ENCODE data around the gene JUN.

The JUN gene

GRCh38 chr1:58746182-58746581 is 37.7 kb downstream of the JUN start:
- no peak for FAIRE-seq
- no peak for TF ChIP-seq CTCF (IDR thresholded peaks at IDR 0.05; ENCODE audit: insufficient read depth, missing control alignments)

GRCh38 chr1:58745666-58746065 is 38.2 kb downstream of the JUN start:
- TF ChIP-seq CTCF (IDR thresholded peaks at IDR 0.05; ENCODE audit: insufficient read depth, missing control alignments) = no peak
- DNase-seq (ENCODE audit: insufficient read length, low spot score) = no peak
- FAIRE-seq = no peak

More at GRCh38 chr1:58746182-58746581, 37.7 kb downstream of the JUN start:
- no peak for DNase-seq (ENCODE audit: insufficient read length, low spot score)

- no peak for TF ChIP-seq CTCF (IDR thresholded peaks at IDR 0.05; ENCODE audit: insufficient read depth, missing control alignments)
- DNase-seq (ENCODE audit: insufficient read length, low spot score) = no peak
- FAIRE-seq = no peak
Observed at GRCh38 chr1:58745117-58745516, 38.7 kb downstream of the JUN start.

GRCh38 chr1:58741678-58742553 is 41.9 kb downstream of the JUN start:
- FAIRE-seq = no peak
- no peak for DNase-seq (ENCODE audit: insufficient read length, low spot score)
- no peak for TF ChIP-seq CTCF (IDR thresholded peaks at IDR 0.05; ENCODE audit: insufficient read depth, missing control alignments)

GRCh38 chr1:58739856-58740466 is 43.9 kb downstream of the JUN start:
- DNase-seq (ENCODE audit: insufficient read length, low spot score) = peak; percentile 27
- FAIRE-seq = peak; percentile 55
- peak; percentile 74 for TF ChIP-seq CTCF (IDR thresholded peaks at IDR 0.05; ENCODE audit: insufficient read depth, missing control alignments)

- FAIRE-seq (no peak), DNase-seq (ENCODE audit: insufficient read length, low spot score) (no peak)
- TF ChIP-seq CTCF (IDR thresholded peaks at IDR 0.05; ENCODE audit: insufficient read depth, missing control alignments) = no peak
Observed at GRCh38 chr1:58738876-58739275, 45.0 kb downstream of the JUN start.

- TF ChIP-seq CTCF (IDR thresholded peaks at IDR 0.05; ENCODE audit: insufficient read depth, missing control alignments) = no peak
- FAIRE-seq (no peak), DNase-seq (ENCODE audit: insufficient read length, low spot score) (no peak)
Observed at GRCh38 chr1:58735586-58735985, 48.3 kb downstream of the JUN start.
